SH-SY5Y (cell line): ENCODE results near the gene SOS2.

Source experiments
- GATA2 ChIP-seq: IDR thresholded peaks from 2 replicates; pipeline ENCODE4 v1.6.1; 2011; ENCODE audit warnings: mild to moderate bottlenecking, low read depth, low read length
- GATA3 ChIP-seq: IDR thresholded peaks from 2 replicates; pipeline ENCODE4 v1.6.1; 2011; ENCODE audit warnings: low read depth, mild to moderate bottlenecking, low read length, moderate library complexity

GRCh38 chr14:50110323-50111037, 120.9 kb downstream of the SOS2 start:
- no peak for TF ChIP-seq GATA2
- TF ChIP-seq GATA3: no peak
